Cerebellar cortex (tissue), 1 donor: ENCODE data around the gene GPR162.

Source experiments
- DNase-seq: peaks from one replicate; pipeline ENCODE4 v3.0.0-alpha.2; 2015; ENCODE audit warnings: low spot score

Gene GPR162

GRCh38 chr12:6786416-6787094 is 35.1 kb upstream of the GPR162 start:
- no peak for DNase-seq

GRCh38 chr12:6787309-6787708 is 34.3 kb upstream of the GPR162 start:
- DNase-seq = no peak

DNA sequence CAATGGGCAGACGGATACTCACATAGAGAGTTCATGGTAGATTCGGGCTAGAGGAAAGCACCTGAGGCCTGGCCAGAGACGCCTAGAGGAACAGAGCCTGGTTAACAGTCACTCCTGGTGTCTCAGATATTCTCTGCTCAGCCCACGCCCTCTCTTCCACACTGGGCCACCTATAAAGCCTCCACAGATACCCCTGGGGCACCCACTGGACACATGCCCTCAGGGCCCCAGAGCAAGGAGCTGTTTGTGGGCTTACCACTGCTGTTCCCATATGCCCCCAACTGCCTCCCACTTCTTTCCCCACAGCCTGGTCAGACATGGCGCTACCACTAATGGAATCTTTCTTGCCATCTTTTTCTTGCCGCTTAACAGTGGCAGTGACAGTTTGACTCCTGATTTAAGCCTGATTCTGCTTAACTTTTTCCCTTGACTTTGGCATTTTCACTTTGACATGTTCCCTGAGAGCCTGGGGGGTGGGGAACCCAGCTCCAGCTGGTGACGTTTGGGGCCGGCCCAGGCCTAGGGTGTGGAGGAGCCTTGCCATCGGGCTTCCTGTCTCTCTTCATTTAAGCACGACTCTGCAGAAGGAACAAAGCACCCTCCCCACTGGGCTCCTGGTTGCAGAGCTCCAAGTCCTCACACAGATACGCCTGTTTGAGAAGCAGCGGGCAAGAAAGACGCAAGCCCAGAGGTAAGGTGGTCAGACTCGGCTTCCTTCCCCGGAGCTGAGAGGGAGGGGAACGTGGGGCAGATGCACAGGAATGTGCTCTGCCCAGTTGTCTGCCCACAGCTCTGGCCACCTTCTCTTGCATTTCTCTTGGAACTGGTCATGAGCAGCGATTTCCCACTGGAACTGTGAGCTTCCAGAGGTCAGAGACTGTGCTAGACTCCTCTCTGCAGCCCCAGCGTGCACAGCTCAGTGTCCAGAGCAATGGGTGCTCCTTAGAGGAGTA is 32.4 kb upstream of the GPR162 start, which contains the start of gene CD4:
TSS of gene CD4 (plus strand) at position 557 of the 953 bp plus-strand sequence. CDS start 10,611 bp downstream, outside the sequence.
- DNase-seq = no peak

- DNase-seq = no peak
Measured at GRCh38 chr12:6790496-6791150, 31.0 kb upstream of the GPR162 start.

- DNase-seq = no peak
Measured at GRCh38 chr12:6791931-6792520, 29.6 kb upstream of the GPR162 start.

DNA sequence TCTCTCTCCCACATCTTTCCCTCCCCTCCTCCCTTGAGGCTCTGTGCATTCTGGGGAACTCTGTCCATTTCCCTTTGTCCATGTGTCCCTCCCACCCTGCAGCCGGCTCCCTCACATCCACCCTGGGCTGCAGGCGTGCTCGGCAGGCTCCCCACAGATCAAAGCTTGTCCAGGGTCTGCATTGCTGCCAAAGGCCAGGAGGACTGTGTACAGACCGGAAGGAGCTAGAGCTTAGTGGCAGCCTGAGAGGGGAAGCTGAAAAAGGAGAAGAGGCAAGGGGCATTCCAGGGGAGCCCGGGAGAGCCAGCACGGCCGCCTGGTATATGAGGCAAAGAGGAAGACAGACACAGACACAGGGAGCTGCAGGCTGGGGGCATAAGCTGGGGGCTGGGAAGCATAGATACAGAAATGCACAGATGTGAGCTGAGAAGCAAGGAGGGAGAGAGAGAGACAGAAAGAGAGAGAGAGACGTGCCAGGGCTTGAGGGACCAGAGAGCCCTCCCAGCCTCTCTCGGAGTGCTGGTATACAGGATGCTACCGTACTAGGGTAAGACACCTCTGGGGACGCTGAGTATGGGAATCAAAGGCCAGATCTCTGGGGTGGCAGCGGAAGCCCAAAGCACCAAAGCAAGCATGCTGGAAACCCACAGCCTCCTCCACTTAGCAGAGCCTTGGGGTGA is 29.0 kb upstream of the GPR162 start:
- DNase-seq = no peak

DNA sequence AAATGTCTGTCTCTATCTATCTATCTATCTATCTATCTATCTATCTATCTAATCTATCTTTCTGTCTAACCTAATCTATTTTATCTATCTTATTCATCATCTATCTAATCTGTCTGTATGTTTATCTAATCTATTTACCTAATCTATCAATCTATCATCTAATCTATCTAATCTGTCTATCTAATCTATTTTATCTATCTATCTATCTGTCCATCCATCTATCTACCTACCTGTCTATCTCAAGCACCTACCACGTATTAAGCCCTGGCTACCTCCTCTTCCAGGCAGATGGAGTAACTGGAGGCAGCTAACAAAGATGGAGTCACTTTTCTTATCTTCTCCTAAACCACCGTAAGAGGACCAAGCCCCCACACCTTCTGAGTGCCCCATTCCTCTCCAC is 26.5 kb upstream of the GPR162 start:
- DNase-seq = no peak

GRCh38 chr12:6796576-6796975 is 25.0 kb upstream of the GPR162 start:
- DNase-seq = no peak

DNA sequence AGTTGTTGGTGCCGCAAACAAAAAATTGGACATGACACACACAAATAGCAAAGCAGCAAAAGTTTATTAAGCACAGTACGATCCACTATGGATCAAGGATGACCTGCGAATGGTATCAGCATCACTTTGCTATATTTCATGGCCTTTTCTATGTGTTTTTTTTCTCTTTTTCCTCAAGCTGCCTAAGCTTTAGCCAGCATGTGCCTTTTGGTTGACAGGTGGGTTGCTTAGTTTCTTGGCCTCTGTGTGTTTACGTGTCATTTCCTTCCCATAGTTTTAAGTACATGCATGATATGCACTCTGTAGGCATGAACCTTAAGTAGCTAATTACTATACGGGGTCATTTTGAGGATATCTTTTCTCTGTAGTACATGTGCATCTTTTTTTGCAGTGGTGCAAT is 22.5 kb upstream of the GPR162 start:
- DNase-seq = no peak

DNA sequence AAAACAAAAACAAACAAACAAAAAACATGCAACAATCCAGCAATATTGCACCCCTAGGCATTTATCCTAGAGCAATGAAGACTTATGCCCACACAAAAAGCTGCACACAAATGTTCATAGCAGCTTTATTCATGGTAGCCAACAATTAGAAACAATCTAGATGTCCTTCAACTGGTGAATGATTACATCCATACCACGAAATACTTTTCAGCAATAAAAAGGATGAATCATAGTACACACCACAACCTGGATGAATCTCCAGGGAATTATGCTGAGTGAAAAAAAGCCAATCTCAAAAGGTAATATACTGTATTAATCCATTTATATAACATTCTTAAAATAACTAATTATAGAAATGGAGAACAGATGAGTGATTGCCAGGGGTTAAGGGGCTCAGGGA is 14.5 kb upstream of the GPR162 start:
- no peak for DNase-seq

DNA sequence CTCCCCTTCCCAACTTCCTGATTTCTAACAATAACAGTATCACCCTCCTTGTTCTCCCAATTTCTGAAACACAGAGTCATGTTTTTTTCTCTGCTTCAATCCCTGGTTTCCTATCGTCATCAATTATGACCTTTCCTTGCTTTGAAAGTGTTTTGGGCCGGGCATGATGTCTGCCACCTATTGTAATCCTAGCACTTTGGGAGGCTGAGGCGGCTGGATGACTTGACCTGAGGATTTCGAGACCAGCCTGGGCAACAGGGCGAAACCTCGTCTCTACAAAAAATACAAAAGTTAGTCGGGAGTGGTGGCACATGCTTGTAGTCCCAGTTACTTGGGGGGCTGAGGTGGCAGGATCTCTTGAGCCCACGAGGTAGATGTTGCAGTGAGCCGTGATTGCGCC is 12.6 kb upstream of the GPR162 start:
- DNase-seq = no peak

DNA sequence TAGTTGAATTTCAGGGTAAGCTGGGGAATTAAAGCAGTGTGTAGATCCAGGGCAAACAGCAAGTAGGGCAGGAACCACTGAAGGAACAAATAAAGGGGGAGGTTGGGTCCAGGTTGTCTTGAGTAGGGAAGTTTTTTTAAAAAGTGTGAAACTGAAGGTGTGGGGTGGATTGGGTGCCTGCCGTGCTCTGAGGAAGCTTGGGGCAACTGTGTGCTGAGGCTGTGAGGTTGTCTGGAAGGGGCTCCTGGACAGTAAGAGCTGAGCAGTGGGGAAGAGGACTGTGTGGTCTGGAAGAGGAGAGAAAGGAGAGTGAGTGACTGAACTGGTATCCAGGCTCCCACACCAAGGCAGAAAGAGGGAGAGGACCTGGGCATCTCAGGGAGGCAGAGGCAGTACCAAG is 10.9 kb upstream of the GPR162 start:
- DNase-seq = no peak

DNA sequence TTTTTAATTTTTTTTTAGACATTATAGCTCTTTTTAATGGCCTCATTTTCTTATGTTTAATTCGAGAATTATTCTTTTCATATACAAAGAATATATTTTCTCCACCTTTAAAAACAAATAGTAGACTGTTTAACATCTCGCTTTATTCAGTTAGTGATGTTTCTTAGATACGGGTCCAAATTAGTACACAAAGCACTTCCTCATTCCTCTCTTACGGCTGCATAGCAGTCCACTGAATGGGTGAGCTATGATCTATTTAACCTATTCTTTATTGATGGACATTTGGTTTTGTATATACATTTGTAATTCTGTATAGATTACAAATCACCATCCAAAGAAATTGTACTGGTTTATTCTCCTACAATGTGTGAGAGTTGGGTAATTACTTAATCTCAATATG is 8.3 kb upstream of the GPR162 start:
- DNase-seq = no peak

- DNase-seq = no peak
Measured at GRCh38 chr12:6816598-6816997, 5.0 kb upstream of the GPR162 start.

DNA sequence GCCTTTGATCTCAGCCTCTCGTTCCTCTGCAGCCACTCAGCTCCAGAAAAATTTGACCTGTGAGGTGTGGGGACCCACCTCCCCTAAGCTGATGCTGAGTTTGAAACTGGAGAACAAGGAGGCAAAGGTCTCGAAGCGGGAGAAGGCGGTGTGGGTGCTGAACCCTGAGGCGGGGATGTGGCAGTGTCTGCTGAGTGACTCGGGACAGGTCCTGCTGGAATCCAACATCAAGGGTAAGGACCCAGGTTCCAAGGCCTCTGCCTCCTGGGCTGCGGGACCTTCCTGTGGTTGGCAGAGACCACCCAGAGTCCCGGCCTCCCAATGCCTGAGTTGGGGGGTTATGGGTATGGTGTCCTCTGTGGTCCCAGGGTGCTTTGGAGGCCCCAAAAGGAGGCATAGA is 4.5 kb upstream of the GPR162 start:
- DNase-seq = no peak

GRCh38 chr12:6817662-6818157 is 3.9 kb upstream of the GPR162 start:
- DNase-seq = no peak

- DNase-seq = peak; percentile 20
Measured at GRCh38 chr12:6818222-6818621, 3.4 kb upstream of the GPR162 start.

GRCh38 chr12:6818645-6819044 is 3.0 kb upstream of the GPR162 start:
- DNase-seq = no peak

GRCh38 chr12:6819106-6820030 is 2.3 kb upstream of the GPR162 start:
- DNase-seq = no peak

GRCh38 chr12:6820166-6820565 is 1.5 kb upstream of the GPR162 start:
- DNase-seq = peak; percentile 62
